ENCODE results near the gene ABHD8. TPM values are rescaled to one million over a fixed set of nuclear protein-coding genes. Genes with fewer than 3 reads are reported as not detected.

ABHD8 gene
- total and polyA plus RNA-seq, 2 of the 13 experiments (the other 11 are each of a cell fraction or from before 2014, with no cell fraction given), result 6.3 to 7.2 TPM

- TF ChIP-seq, protein P1, sequence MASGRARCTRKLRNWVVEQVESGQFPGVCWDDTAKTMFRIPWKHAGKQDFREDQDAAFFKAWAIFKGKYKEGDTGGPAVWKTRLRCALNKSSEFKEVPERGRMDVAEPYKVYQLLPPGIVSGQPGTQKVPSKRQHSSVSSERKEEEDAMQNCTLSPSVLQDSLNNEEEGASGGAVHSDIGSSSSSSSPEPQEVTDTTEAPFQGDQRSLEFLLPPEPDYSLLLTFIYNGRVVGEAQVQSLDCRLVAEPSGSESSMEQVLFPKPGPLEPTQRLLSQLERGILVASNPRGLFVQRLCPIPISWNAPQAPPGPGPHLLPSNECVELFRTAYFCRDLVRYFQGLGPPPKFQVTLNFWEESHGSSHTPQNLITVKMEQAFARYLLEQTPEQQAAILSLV (CRISPR knock-in tag; IDR thresholded peaks at IDR 0.05; ENCODE audit: borderline replicate concordance), result no peak
- TF ChIP-seq HOXA5 (CRISPR knock-in tag; IDR thresholded peaks at IDR 0.05) (peak; percentile 33; the same call in 1 of the 2 replicates), ZNF605 (CRISPR knock-in tag; IDR thresholded peaks at IDR 0.05) (peak; percentile 71), NFE2L2 (IDR thresholded peaks at IDR 0.05; ENCODE audit: low read length) (no peak), TERF1 (CRISPR knock-in tag; IDR thresholded peaks at IDR 0.05) (no peak), ZFP37 (CRISPR knock-in tag; IDR thresholded peaks at IDR 0.05; ENCODE audit: borderline replicate concordance) (peak; percentile 21; the same call in 1 of the 2 replicates), GFI1 (CRISPR knock-in tag; IDR thresholded peaks at IDR 0.05; ENCODE audit: borderline replicate concordance) (0 out of 2 replicates have a peak, but pooled peaks have one; percentile 9), YEATS2 (CRISPR knock-in tag; IDR thresholded peaks at IDR 0.05; ENCODE audit: borderline replicate concordance) (peak; percentile 71; the same call in 1 of the 2 replicates), NPAS2 (CRISPR knock-in tag; IDR thresholded peaks at IDR 0.05; ENCODE audit: borderline replicate concordance) (no peak), MXD4 (CRISPR knock-in tag; IDR thresholded peaks at IDR 0.05) (0 out of 2 replicates have a peak, but pooled peaks have one; percentile 58), RARA (CRISPR knock-in tag; IDR thresholded peaks at IDR 0.05) (0 out of 2 replicates have a peak, but pooled peaks have one; percentile 23), PCBP1 (IDR thresholded peaks at IDR 0.05; ENCODE audit: borderline replicate concordance, low read depth, low read length) (no peak), MIER2 (CRISPR knock-in tag; IDR thresholded peaks at IDR 0.05) (peak; percentile 68; the same call in 1 of the 2 replicates), ZNF225 (CRISPR knock-in tag; IDR thresholded peaks at IDR 0.05) (0 out of 2 replicates have a peak, but pooled peaks have one; percentile 44), KLF6 (CRISPR knock-in tag; IDR thresholded peaks at IDR 0.05) (no peak), ZBTB7B (CRISPR knock-in tag; IDR thresholded peaks at IDR 0.05) (peak; percentile 60; the same call in 1 of the 2 replicates), RELA (CRISPR knock-in tag; IDR thresholded peaks at IDR 0.05) (peak; percentile 36; the same call in 1 of the 2 replicates), ZFP36 (IDR thresholded peaks at IDR 0.05; ENCODE audit: borderline replicate concordance, low read depth, low read length, partially characterized antibody) (no peak), MEIS1 (CRISPR knock-in tag; IDR thresholded peaks at IDR 0.05; ENCODE audit: borderline replicate concordance) (peak; percentile 30; the same call in 1 of the 2 replicates), ZBED4 (CRISPR knock-in tag; IDR thresholded peaks at IDR 0.05; ENCODE audit: borderline replicate concordance) (peak; percentile 89; the same call in 1 of the 2 replicates)
- TF ChIP-seq, protein P2, sequence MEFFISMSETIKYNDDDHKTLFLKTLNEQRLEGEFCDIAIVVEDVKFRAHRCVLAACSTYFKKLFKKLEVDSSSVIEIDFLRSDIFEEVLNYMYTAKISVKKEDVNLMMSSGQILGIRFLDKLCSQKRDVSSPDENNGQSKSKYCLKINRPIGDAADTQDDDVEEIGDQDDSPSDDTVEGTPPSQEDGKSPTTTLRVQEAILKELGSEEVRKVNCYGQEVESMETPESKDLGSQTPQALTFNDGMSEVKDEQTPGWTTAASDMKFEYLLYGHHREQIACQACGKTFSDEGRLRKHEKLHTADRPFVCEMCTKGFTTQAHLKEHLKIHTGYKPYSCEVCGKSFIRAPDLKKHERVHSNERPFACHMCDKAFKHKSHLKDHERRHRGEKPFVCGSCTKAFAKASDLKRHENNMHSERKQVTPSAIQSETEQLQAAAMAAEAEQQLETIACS (CRISPR knock-in tag; IDR thresholded peaks at IDR 0.05), result no peak
Measured at GRCh38 chr19:17305517-17306284, 2.5 kb upstream of the ABHD8 start, which contains the start of gene MRPL34 (continued).
